SK-N-SH (cell line): ENCODE results near the gene ATF6B. TPM values are rescaled to one million over a fixed set of nuclear protein-coding genes. Genes with fewer than 3 reads are reported as not detected.

ENCODE experiments used
- CTCF ChIA-PET: fragments of 300-600, 350-600 bp; formaldehyde crosslinking; extraction: SDS; loops from one replicate; lab custom pipeline; 2021; lab: Yijun Ruan, JAX
- POLR2A ChIA-PET: fragments of 350-600 bp; sonication (Branson Sonifier 250); formaldehyde crosslinking; extraction: SDS; loops from one replicate; lab custom pipeline; 2020; ENCODE audit warnings: antibody characterized with exemption, inconsistent platforms; lab: Yijun Ruan, JAX
- DNase-seq: peaks from one replicate; pipeline ENCODE4 v3.0.0; 2012
- H2AFZ ChIP-seq: fragments of 200-600 bp; sonication (generic); 2 replicates; pipeline ENCODE4 v1.8.1; 2016; ENCODE audit warnings: antibody characterized with exemption, mild to moderate bottlenecking, low read depth
- H3F3A ChIP-seq: fragments of 200-600 bp; sonication (generic); replicated peaks from 2 replicates; pipeline ENCODE3; 2016; ENCODE audit warnings: antibody characterized with exemption, mild to moderate bottlenecking; ENCODE audit not compliant: insufficient read depth
- H3K27ac ChIP-seq, 2 experiments: fragments of 200-500 bp in 1 of 2; fragments of 200-600 bp in 1 of 2; sonication (Bioruptor generic) in 1 of 2; sonication (generic), shearing (Covaris generic) in 1 of 2; 2 replicates each; pipeline versions ENCODE4 v1.5.1 to v1.6.1; 2014 to 2016; ENCODE audit warnings: low read depth in 2 of 2, inconsistent platforms in 1 of 2, low read length in 1 of 2, mild to moderate bottlenecking in 1 of 2, mixed read lengths in 1 of 2
- H3K27me3 ChIP-seq: fragments of 200-600 bp; sonication (generic), shearing (Covaris generic); 2 replicates; pipeline ENCODE4 v1.6.1; 2016; ENCODE audit warnings: mixed run types; ENCODE audit not compliant: insufficient read depth
- H3K36me3 ChIP-seq, 2 experiments: fragments of 200-500 bp in 1 of 2; fragments of 200-600 bp in 1 of 2; sonication (Bioruptor generic) in 1 of 2; sonication (generic) in 1 of 2; replicated peaks in 1 of 2; 2 replicates each; pipeline versions ENCODE3 to v1.5.1; 2014 to 2016; ENCODE audit warnings: low read length in 1 of 2, mild to moderate bottlenecking in 1 of 2; ENCODE audit not compliant: insufficient read depth in 2 of 2, control insufficient read depth in 1 of 2
- H3K4me1 ChIP-seq, 2 experiments: fragments of 200-500 bp in 1 of 2; fragments of 200-600 bp in 1 of 2; sonication (Bioruptor generic) in 1 of 2; sonication (generic), shearing (Covaris generic) in 1 of 2; 2 replicates each; pipeline versions ENCODE4 v1.5.1 to v1.6.1; 2014 to 2016; ENCODE audit warnings: low read depth in 1 of 2, low read length in 1 of 2, mixed run types in 1 of 2; ENCODE audit not compliant: insufficient read depth in 2 of 2, control insufficient read depth in 1 of 2
- H3K4me2 ChIP-seq: fragments of 200-600 bp; sonication (generic), shearing (Covaris generic); 2 replicates; pipeline ENCODE4 v1.6.1; 2017; ENCODE audit warnings: mixed run types
- H3K4me3 ChIP-seq, 2 experiments: fragments of 200-500 bp in 1 of 2; fragments of 200-600 bp in 1 of 2; sonication (Bioruptor generic) in 1 of 2; sonication (generic), shearing (Covaris generic) in 1 of 2; 2 replicates each; pipeline versions ENCODE4 v1.5.1 to v1.8.1; 2014 to 2016; ENCODE audit warnings: low read depth in 2 of 2, inconsistent platforms in 1 of 2, low read length in 1 of 2, mild to moderate bottlenecking in 1 of 2, mixed read lengths in 1 of 2, moderate library complexity in 1 of 2
- H3K79me2 ChIP-seq: fragments of 200-600 bp; sonication (generic); 2 replicates; pipeline ENCODE4 v1.8.1; 2017; ENCODE audit warnings: mild to moderate bottlenecking; ENCODE audit not compliant: insufficient read depth
- H3K9ac ChIP-seq: fragments of 200-600 bp; sonication (generic); 2 replicates; pipeline ENCODE4 v1.6.1; 2017; ENCODE audit warnings: mixed run types
- H3K9me2 ChIP-seq: fragments of 200-600 bp; sonication (generic); 2 replicates; pipeline ENCODE4 v1.6.1; 2017; ENCODE audit warnings: mixed run types
- H3K9me3 ChIP-seq: fragments of 200-600 bp; sonication (generic); 2 replicates; pipeline ENCODE4 v1.6.1; 2017; ENCODE audit warnings: mixed run types, mild to moderate bottlenecking, moderate library complexity
- H4K20me1 ChIP-seq: fragments of 200-600 bp; sonication (generic); 2 replicates; pipeline ENCODE4 v1.6.1; 2017; ENCODE audit warnings: mild to moderate bottlenecking, mixed run types; ENCODE audit not compliant: insufficient read depth
- CHD2 ChIP-seq: fragments of 150-350 bp; IDR thresholded peaks from 2 replicates; pipeline ENCODE4 v1.6.1; 2018; ENCODE audit warnings: low read length; ENCODE audit not compliant: partially characterized antibody
- CTCF ChIP-seq: fragments of 200-600 bp; sonication (generic); IDR thresholded peaks from 2 replicates; pipeline ENCODE4 v1.6.1; 2017; ENCODE audit warnings: antibody characterized with exemption, mild to moderate bottlenecking, moderate library complexity
- EZH2phosphoT487 ChIP-seq: fragments of 200-600 bp; sonication (generic); IDR thresholded peaks from 2 replicates; pipeline ENCODE4 v1.6.1; 2017; ENCODE audit warnings: low read depth, mixed run types, mild to moderate bottlenecking, antibody characterized with exemption, moderate library complexity, borderline replicate concordance
- NRF1 ChIP-seq: IDR thresholded peaks from 2 replicates; pipeline ENCODE4 v1.6.1; 2012; ENCODE audit warnings: low read depth, mild to moderate bottlenecking, low read length
- RAD21 ChIP-seq: IDR thresholded peaks from 2 replicates; pipeline ENCODE4 v1.6.1; 2012; ENCODE audit warnings: mild to moderate bottlenecking, low read length
- TCF12 ChIP-seq: IDR thresholded peaks from 2 replicates; pipeline ENCODE4 v1.4.0; 2012
- USF1 ChIP-seq: IDR thresholded peaks from 2 replicates; pipeline ENCODE4 v1.4.0; 2012; ENCODE audit warnings: low read depth, borderline replicate concordance
- WGBS: methylation state at CpG from one replicate; pipeline ENCODE4 v1.1.6; 2017; ENCODE audit warnings: low lambda C conversion rate; 5-methylcytosine and 5-hydroxymethylcytosine counted together
- polyA plus RNA-seq, 3 experiments: library from polyadenylated mRNA; depleted of rRNA; stranded (reverse); fragments of >200 nt; gene quantifications; 2 replicates each; pipeline ENCODE4 v1.2.3, GENCODE V29; 2012

Gene ATF6B
- polyA plus RNA-seq, 1 of the 3 experiments (the other 2 are of a cell fraction): 61.3 TPM

GRCh38 chr6:32096394-32097258, 31.4 kb downstream of the ATF6B start:
- Histone ChIP-seq H3F3A (no peaks in the 10 kb centered on the region), H2AFZ (0 out of 2 replicates have a peak overlapping the region, but pooled peaks have one; percentile 6), H3K27ac (no peak overlapping the region), H3K9me2 (no peaks in the 10 kb centered on the region), H4K20me1 (no peaks in the 10 kb centered on the region), H3K4me3 (peak overlapping the region in 1 of 2 experiments; percentile 9; a peak in 2 of 4 replicates), H3K4me1 (peaks cover 0 to 9% of the 10 kb centered on the region in 2 experiments; a peak in 1 of 4 replicates), H3K9me3 (no peaks in the 10 kb centered on the region), H3K9ac (no peak overlapping the region), H3K4me2 (peak overlapping the region; percentile 60; the same call in 1 of the 2 replicates), H3K27me3 (peaks cover 70% of the 10 kb centered on the region), H3K36me3 (no peaks in the 10 kb centered on the region), H3K79me2 (no peaks in the 10 kb centered on the region)
- peak; percentile 20; the same call in 1 of the 2 replicates for TF ChIP-seq NRF1
- no peak for TF ChIP-seq USF1
- peak; percentile 29; the same call in 1 of the 2 replicates for TF ChIP-seq CTCF
- 2% methylated on average over 8 of the region's 90 CpGs for WGBS
- ChIA-PET CTCF (interaction anchor here (0.6 to 1.7 kb wide), 6 partner anchors 11 to 330 kb away, joined by 3 to 12 read pairs (median 6); no protein-coding TSS in a partner anchor), POLR2A (interaction anchor here (0.6 to 2.2 kb wide), 2 partner anchors 14 to 167 kb away, joined by 3 to 5 read pairs; no protein-coding TSS in a partner anchor)
- peak; percentile 77 for DNase-seq

- Histone ChIP-seq H3K4me2 (peak overlapping the region; percentile 60; the same call in 1 of the 2 replicates), H3K36me3 (no peaks in the 10 kb centered on the region), H2AFZ (0 out of 2 replicates have a peak overlapping the region, but pooled peaks have one; percentile 6), H3K4me3 (peak overlapping the region in 1 of 2 experiments; percentile 9; a peak in 2 of 4 replicates), H4K20me1 (no peaks in the 10 kb centered on the region), H3K27ac (no peak overlapping the region), H3K9me3 (no peaks in the 10 kb centered on the region), H3K27me3 (peaks cover 72% of the 10 kb centered on the region), H3K9ac (no peak overlapping the region), H3K79me2 (no peaks in the 10 kb centered on the region), H3K4me1 (peaks cover 0 to 9% of the 10 kb centered on the region in 2 experiments; a peak in 1 of 4 replicates), H3K9me2 (no peaks in the 10 kb centered on the region), H3F3A (no peaks in the 10 kb centered on the region)
- TF ChIP-seq CTCF (no peak), RAD21 (no peak), NRF1 (no peak), CHD2 (no peak), EZH2phosphoT487 (peak; percentile 21; the same call in 1 of the 2 replicates), TCF12 (no peak)
- DNase-seq: peak; percentile 59
- CTCF ChIA-PET: interaction anchor here (1.1 to 1.7 kb wide), 5 partner anchors 11 to 47 kb away, joined by 3 to 12 read pairs (median 6); no protein-coding TSS in a partner anchor
- POLR2A ChIA-PET: interaction anchor here (2.2 kb wide), 1 partner anchor 15 kb away, joined by 5 read pairs; no protein-coding TSS in a partner anchor
- WGBS: 12% methylated on average over 10 of the region's 36 CpGs
Measured at GRCh38 chr6:32096087-32096393, 32.0 kb downstream of the ATF6B start.
